Putamen (tissue), 1 donor: ENCODE measurements around the gene GHR.

Source experiments
- DNase-seq: peaks from one replicate; pipeline ENCODE4 v3.0.0-alpha.2; 2016; ENCODE audit warnings: low spot score

GHR gene

DNA sequence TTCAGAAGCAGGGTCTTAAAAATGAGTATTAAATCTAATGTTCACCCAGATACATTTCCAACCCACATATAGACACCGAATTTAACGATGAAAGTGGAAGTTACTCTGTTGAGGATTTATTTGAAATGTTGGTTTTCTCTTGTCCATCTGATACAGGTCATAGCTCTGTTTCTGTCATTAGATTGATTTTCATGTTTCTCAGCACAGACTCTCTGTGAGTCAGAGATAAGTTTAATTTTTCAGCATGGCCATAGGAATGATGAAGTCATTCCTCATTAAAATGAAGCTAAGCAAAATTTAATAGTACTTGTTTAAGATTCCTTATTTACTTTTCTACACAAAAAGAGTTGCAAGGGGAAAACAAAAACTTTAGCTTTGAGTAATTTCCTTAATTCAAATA lies 38.8 kb downstream of the GHR start:
- DNase-seq, result no peak

DNA sequence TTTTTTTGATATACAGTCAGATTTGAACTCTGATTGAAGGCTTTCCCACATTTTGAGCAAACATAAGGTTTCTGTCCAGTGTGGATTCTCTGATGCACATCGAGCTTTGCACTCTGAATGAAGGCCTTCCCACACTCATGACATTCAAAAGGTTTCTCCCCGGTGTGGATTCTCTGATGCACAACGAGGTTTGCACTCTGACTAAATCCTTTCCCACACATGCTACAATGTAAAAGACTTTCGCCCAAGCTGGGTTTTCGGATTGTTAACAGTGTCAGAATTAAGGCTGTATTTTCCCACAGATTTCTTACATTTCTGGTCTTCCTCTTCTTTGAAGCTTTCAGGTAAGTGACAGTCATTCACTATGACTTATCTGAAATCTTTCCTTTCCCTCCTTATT lies 44.3 kb downstream of the GHR start:
- DNase-seq, result no peak

DNA sequence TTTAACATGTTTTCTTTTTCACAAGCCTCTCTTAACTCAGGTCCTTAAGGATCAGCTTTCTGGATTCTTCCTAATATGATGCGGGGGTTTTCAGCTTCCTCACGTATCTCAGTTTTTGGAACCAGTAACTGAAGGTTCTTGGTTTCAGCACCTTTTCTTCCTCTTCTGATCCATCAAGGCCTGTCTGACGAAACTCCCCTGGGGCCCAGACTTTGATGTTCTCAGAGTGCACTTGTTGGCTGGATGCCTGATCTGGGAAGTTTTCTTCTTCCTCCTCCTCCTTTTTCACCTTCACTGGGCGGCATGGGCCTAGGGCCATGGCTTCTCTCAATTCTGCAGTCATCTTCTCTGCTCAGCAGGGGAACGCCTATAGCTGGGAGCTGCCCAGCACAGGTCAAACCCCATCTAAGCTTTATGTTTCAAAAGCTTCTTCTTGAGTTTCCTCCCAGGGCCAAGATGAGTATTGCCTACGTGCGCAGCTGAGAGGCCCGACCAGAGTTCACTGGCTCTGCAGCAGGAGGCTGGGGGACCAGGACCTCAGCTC lies 44.8 kb downstream of the GHR start:
- no peak for DNase-seq

DNA sequence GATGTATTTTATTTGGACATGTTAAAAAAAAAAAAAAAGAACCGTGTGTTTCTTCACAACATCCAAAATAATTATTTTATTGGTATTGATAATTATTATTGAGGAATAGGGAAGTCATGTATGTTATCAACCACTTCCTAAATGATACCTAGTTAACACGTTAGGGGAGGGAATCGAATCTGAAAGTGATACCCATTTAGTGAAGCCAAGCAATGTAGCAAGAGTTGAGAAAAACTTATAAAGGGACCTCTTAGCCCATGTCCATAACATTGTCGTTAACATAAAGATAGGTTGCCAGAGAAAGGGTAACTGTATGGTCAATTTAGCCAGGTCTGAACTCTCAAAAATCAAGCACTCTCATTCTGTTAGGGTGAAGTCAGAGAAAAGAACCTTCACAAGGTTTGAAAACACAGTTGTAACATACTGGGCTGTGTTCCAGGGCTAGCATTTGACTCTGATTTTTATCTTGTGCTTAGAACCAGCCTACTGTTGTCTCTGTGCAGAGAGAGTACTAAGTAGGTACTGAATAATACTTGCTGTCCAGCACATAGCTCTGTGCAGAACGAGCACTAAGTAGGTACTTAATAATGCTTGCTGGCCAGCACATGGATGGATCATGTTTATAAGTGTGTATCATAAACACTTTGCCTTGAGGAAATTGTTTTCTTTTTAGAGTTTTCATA lies 60.4 kb downstream of the GHR start:
- DNase-seq, result no peak

DNA sequence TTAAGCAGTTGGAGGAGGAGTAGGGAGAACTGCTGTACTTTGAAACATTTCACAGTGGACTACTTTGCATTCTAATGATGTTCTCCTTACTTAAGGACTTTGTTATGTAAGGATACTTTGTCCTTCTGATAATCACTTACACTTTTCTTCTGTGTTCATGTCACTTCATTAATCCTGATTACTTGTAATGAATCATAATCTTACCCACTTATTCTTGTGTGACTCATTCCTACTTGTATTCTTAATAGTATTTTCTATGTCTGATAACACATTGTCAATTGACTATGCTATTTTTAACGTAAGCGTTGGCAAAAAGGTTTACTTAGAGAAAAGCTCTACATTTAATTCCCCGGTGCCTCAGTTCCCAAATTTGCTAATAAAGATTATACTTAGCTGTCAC lies 63.8 kb downstream of the GHR start:
- peak; percentile 19 for DNase-seq

DNA sequence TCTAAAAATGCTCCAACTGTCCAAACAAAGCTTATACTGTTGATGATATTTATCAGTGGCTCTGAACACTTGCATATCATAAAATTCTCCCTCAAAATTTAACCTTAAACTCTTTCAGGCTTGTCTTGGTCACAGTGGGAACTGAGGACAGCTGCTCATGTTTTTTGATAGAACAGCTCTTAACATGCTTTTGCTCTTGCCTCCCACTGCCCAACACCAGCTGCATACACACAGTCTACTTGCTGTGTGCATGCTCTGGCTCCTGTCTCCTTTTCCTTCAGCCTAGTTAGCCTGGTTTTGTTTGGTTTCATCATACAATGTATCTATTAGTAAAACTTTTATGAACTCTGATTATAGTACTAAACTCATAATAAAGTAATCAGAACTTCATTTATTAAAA lies 64.6 kb downstream of the GHR start:
- no peak for DNase-seq

DNA sequence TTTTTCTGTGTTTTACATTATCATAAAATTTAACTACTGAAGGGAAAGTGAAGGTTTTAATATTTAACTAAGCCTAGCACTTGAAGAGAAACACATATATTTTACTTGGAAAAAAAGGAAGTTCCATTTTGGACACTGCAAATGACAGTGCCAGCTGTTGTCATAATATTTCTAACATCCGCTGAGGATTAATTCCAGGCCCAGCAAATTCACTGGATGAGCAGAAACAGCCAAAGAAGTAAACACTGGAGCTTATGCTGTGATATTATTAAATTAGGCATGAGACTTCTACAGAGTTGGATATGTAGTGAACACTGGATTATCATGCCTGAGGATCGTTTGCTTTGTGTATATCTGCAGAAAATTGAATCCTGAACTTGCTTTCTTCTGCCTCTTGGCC lies 67.6 kb downstream of the GHR start:
- DNase-seq, result no peak

DNA sequence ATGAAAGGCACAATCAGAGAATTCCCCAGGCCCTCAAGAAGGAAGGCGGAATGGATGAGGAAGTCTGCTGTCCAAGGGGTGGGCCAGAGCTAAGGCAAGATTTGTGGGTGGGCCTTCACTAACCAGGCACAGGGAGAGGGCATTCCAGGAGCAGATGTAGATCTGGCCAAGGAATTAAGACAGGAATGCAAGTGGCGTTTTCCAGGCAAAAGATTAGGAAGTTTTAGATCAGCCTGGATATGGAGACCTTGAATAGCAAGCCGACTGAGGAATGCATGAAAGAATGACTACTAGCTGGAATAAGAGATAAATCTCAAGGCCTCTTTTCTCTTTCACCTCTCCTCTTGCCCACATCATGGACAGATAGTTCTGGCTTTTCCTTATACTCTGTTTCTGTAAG lies 68.5 kb downstream of the GHR start:
- no peak for DNase-seq

DNA sequence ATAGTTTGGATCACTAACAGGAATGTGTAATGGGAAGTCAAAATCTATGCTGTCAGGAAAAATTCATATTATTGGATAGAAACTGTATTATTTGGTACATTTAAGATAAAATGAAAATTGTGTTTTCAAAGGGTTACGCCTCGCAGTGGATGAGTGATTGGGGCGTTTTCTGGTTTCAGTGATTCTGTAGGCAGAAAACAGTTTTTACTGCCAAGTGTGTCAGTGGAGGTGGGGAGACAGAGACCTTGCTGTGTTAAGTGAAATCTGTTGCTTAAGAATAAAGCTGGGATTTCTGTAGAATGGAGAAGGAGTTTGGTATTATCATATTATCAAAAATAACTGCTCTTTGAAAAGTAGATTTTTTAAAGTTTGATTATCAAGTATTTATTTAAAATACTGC lies 69.7 kb downstream of the GHR start:
- peak; percentile 7 for DNase-seq

DNA sequence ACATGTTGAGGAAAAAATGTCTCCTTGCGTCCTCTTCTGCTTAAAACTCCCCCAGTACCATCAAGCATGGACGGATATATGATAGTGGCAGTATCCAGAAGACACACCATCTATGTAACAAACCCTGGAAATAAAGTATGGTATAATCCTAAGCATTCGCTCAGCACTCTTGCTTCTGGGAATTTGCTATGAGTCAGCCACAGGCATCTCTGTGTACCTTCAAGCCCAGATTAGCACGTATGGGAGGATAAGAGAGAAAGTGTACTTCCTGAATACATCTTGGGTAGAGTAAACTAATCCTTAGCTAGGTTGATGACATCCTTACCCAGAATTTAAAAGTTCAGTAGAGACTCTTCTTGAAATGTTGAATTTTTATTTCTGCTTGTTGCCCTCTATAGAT lies 71.2 kb downstream of the GHR start:
- DNase-seq, result no peak

DNA sequence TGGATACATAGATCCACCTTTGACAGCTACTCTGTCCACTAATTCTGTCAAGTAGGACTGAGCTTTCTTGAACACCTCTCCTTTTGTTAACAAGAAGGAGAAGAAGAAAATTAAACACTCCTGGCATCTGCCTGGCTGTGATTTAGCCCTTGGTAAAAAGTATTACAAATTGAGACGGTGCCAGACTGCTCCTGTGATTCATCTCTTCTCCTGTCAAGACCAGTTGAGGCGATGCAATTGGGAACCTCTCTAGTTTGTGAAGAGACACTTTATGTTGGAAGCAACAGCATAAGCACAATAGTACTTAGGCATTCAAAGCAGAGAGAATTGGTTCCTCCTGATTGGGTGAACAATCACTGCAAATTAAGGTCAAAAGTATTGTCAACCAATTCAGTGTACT lies 72.7 kb downstream of the GHR start:
- no peak for DNase-seq

DNA sequence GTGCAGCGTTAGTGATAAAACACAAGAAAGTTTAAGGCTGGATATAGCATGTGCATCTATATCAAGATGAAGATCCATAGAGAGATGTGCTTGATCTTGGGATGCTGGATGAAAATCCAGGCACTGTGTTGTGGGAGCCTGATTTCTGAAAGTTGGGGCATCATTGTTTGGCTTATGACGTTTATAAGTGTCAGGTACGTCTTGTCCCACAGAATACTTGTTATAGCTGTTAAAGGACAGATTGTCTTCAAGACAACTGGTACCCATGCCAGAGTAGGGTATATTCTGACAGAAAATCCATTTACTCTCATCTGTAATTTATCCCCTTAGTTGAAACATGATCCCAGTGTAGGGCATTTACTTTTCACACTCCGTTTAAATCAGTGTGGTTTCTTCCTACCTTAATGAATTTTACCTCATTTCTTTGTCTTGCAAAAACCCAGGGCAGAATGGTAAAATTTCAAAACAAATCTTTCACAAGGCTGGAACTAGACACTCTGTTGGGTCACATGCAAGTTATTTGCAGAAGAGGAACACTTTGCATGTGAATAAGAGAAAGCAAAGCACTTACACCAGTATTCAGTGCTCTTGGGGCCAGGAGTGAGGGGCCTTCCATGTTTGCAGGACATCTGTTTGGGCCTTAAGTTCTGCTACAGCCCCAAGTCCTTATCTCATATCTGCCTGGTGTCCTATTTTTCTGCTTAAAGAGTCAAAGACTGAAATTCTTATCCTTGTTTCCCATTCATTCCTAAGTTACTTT lies 73.3 kb downstream of the GHR start:
- DNase-seq, result no peak

DNA sequence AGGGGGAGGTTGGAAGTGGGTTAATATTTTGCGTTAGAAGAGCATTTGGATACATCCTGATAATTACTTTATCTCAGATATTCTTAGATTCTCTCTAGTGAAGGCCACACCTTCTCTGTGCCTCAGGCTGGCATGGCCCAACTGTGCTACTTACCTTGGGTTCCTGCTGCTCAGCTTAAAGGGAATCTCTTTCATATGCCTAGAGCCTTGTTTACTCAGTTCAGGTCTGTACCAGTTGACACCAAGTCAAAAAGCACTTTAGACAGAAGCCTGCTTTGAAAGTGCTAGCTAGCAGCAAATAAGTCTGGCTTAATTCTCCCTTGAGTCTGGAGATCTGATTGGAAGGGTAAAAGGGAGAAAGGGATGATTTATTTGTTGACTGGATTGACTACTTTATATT lies 74.8 kb downstream of the GHR start:
- DNase-seq, result no peak

DNA sequence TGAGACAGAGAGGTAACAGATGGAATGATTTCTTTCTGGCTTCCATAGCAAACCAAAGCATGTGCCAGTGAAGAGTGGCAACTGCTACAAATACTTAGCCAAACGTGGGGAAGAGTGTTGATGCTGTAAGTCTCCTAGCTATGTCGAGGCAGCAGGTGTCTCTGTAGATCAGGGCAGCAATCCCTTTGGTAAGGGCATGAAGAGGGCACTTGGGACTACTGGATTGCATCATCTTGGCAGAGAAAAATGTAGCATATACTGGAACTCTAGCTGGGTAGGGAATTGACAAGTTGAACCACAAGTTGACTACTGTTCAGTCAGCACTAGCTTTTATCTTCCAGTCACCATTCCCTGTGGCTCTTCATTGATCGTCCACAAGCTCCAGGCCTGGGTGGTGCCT lies 75.8 kb downstream of the GHR start:
- no peak for DNase-seq

DNA sequence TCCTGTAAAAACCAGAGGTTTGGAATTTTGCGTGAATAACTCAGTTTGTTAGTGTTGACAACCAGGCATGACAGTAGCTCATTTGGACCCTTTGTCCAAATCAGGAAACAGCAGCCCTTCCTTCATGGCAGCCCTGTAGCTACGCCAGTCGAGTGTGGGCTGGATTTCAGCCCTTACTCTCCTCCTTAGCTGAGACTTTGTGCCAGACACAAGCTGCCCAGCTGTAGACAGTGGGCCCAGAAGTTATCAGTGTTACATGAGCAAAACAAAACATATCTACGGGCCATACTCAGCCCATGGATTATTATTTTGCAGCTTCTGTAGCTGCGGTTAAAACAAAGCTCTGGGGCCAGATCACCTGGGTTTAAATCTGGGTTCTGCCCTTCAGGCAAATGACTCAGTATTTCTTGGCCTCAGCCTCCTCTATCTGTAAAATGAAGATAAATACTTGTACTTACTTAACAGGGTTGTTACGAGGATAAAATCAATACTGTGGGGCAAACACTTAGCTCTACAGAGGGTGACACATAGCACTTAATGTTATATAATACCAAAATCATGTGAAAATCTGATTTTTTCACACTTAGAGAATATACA lies 76.9 kb downstream of the GHR start:
- no peak for DNase-seq

DNA sequence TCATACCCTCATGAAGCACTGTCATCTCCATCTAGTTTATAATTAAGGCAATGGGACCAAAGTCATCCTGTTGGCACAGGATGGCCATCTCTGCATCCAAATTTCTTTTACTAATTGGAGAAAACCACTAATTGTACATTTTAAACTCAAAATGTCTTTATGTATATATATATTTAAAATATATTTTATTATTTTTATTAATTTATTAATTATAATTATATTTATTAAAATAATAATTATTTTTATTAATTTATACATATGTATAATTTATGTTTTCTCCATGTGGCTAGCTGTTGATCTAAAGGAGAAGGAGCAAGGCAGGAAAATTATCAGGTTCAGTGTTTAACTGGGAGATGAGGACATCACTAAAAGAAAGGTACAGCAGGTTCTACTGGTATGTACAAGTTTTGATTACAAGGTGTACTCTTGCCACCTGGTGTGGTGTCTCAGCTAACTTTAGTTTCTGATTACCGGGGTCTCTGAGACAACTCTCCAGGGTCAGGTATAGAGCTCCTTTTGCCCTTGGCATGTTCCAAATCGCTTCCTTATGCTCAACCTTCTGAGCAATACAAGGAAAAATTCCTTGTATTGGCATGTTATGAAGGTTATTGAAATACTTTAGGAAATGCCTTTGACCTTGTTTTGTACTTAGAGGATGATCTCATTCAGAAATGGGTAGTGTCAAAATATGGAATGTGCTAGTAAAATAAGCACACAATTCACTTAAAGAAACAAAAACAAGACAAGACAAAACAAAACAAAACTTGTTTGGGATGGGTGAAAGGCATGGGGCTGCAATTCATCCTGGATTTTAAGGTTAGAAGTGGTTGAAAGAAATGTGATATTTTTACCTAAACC lies 79.6 kb downstream of the GHR start:
- no peak for DNase-seq

DNA sequence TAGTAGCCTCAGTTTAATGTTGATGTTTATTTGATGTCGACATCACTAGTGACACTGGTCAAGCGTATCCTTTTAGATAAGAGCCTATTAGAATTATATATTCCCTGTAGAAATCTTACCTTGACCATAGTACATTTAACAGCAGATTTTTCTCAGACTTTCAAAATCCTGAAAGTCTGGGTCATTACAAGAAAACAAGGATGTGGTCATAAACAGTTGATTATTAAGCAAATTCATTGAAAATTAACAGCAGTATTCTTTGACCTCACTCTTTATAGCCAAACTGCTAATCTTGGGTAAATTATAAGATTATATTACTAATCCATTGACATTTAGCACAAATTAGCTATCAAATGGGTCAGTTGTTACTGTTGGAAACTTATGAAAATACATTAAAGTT lies 83.4 kb downstream of the GHR start:
- no peak for DNase-seq

DNA sequence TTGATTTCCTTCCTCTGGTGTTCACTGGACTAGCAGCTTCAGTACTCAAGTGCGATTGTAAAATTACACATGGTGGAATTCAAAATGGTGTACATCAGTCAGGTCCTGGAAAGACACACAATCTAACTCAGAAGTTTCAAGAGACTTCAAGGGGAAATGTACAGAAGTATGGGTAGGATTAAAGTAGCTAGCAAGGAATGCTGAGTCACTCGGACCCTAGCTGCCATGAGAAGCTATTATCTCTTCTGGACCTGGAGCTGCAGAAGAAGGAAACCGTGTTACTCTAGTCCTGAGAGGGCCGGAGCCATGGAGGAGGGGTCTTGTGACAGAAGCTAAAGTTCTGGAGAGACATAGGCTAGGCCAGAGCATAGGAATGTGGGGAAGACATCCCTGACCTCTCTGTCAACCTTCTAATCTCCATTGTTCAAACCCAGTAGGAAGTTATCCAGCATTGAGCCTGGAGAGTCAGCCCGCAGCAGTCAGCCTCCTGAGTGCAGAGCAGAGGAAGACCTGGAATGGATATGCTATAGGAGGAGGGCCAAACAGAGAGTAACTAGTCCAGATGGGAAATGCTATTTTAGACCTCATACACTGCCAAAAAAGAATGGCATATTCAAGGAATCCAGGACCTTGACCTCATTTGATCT lies 84.3 kb downstream of the GHR start:
- DNase-seq, result no peak

DNA sequence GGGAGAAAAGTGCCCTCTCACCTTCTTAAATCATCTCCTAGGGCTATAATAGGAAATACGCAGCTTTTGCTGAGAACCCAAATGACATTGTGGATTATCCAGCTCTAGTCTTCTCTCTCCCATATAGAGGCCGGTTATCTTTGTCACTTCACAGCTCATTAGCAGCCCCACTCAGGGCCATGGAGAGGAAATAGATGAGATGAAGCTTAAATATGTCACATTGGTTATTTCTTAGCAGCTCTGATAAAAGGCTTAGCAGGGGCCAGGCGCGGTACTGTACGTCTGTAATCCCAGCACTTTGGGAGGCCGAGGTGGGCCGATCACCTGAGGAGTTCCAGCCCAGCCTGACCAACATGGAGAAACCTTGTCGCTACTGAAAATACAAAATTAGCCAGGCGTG lies 90.0 kb downstream of the GHR start:
- DNase-seq, result no peak

DNA sequence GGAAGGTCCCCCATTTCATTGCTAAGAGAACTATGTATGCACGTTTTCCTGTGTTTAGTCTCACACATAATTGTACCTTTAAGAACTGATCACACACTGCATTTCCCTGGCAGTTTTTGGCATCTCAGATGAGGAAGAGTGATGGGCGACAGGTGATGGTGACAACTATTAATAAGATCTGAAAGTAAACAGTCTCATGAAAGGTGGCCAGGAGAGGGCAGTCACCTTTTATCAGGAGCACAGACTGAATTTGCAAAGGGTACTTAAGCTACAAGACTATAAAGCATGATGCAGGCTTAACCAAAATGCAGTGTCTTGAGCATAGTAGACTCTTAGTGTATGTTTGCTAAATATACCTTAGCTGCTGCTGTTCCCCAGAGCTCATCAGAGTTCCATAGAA lies 91.5 kb downstream of the GHR start:
- DNase-seq, result no peak

DNA sequence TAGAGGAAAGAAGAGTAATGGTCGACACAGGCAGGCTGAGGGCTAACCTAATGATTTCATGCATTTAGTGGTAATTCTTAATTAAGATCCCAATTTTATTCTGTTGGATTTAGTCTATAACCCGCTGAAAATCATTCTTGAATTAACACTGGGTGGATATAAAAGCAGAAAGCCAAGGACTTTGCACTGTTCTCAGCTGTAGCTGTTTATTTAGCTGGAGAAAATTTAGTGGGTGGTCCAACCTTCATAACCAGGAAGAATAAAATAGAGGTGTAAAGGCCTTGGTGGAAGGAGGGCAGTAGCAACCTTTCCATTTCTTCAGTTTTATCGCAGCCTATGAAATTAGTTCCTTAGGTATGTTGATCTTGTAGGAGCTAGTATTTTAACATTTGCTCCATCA lies 92.3 kb downstream of the GHR start:
- no peak for DNase-seq
